PFSK-1 (cell line): ENCODE data around the gene SLC39A11.

Source experiments
- FOXP2 ChIP-seq: optimal IDR thresholded peaks from 2 replicates; pipeline ENCODE3; 2011; ENCODE audit warnings: borderline replicate concordance, control low read depth, inconsistent platforms; ENCODE audit not compliant: insufficient read depth; ENCODE audit errors: extremely low read length, extremely low read depth
- POLR2AphosphoS5 ChIP-seq: IDR thresholded peaks from 2 replicates; pipeline ENCODE4 v1.6.1; 2012; ENCODE audit warnings: low read depth, mild to moderate bottlenecking, control low read depth, low read length, moderate library complexity
- SIN3A ChIP-seq: IDR thresholded peaks from 2 replicates; pipeline ENCODE4 v1.6.1; 2012; ENCODE audit warnings: mild to moderate bottlenecking, low read length, moderate library complexity, borderline replicate concordance; ENCODE audit not compliant: insufficient read depth
- TAF1 ChIP-seq: IDR thresholded peaks from 2 replicates; pipeline ENCODE4 v1.6.1; 2012; ENCODE audit warnings: low read length, control low read depth, borderline replicate concordance; ENCODE audit not compliant: insufficient read depth
- TF ChIP-seq, protein P1 (sequence below), 2 experiments: IDR thresholded peaks; 2 replicates each; pipeline versions ENCODE4 v1.6.1 to v1.8.0; 2011 to 2012; ENCODE audit warnings: low read depth in 2 of 2, low read length in 2 of 2, control low read depth in 1 of 2, inconsistent platforms in 1 of 2, mild to moderate bottlenecking in 1 of 2, moderate library complexity in 1 of 2; ENCODE audit not compliant: insufficient read depth in 1 of 2

Gene SLC39A11

GRCh38 chr17:73128496-73128895 is 36.0 kb upstream of the SLC39A11 start:
- TF ChIP-seq TAF1 (no peak), POLR2AphosphoS5 (no peak), FOXP2 (no peak), SIN3A (no peak)
- TF ChIP-seq, protein P1, sequence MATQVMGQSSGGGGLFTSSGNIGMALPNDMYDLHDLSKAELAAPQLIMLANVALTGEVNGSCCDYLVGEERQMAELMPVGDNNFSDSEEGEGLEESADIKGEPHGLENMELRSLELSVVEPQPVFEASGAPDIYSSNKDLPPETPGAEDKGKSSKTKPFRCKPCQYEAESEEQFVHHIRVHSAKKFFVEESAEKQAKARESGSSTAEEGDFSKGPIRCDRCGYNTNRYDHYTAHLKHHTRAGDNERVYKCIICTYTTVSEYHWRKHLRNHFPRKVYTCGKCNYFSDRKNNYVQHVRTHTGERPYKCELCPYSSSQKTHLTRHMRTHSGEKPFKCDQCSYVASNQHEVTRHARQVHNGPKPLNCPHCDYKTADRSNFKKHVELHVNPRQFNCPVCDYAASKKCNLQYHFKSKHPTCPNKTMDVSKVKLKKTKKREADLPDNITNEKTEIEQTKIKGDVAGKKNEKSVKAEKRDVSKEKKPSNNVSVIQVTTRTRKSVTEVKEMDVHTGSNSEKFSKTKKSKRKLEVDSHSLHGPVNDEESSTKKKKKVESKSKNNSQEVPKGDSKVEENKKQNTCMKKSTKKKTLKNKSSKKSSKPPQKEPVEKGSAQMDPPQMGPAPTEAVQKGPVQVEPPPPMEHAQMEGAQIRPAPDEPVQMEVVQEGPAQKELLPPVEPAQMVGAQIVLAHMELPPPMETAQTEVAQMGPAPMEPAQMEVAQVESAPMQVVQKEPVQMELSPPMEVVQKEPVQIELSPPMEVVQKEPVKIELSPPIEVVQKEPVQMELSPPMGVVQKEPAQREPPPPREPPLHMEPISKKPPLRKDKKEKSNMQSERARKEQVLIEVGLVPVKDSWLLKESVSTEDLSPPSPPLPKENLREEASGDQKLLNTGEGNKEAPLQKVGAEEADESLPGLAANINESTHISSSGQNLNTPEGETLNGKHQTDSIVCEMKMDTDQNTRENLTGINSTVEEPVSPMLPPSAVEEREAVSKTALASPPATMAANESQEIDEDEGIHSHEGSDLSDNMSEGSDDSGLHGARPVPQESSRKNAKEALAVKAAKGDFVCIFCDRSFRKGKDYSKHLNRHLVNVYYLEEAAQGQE (IDR thresholded peaks at IDR 0.05; ENCODE audit: insufficient read depth in 1 of 2, low read depth in 2 of 2, low read length in 2 of 2): no peak

DNA sequence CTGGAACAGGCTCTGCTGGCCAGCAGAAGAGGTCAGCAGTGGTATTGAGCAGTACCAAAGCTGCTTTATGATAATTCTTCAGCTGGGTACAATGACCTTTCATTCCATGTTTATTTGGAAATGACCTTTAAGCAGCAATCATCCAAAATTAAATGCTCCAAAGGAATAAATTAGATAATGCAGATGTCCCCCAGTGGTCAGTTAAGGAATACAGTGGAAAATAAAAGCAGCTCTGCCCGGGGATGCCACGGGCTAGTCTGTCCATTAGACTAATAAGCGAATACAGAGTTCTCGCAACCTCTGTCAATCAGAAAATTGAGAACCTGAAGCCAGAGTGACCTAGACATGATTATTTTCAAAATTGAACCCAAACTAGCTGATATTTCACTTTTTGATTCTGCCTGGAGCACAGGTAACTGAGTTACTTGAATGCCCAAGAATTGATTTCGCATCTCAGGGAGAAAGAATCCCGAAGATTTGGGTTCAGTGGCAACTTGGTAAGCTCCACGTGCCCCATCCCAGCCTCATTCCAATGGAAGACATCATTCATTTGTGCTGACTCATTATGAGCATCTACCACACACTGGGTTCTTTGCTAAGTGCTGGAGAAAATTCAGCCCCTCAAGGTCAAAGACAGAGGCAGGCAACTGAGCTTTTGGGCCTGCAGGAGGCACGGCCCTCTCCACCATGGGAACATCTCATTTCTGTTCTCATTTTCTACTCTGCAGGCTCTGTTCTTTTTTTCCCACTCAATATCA is 34.4 kb upstream of the SLC39A11 start:
- TF ChIP-seq, protein P1 (IDR thresholded peaks at IDR 0.05; ENCODE audit: insufficient read depth in 1 of 2, low read depth in 2 of 2, low read length in 2 of 2): no peak
- TF ChIP-seq SIN3A (no peak), POLR2AphosphoS5 (no peak), FOXP2 (no peak), TAF1 (no peak)

DNA sequence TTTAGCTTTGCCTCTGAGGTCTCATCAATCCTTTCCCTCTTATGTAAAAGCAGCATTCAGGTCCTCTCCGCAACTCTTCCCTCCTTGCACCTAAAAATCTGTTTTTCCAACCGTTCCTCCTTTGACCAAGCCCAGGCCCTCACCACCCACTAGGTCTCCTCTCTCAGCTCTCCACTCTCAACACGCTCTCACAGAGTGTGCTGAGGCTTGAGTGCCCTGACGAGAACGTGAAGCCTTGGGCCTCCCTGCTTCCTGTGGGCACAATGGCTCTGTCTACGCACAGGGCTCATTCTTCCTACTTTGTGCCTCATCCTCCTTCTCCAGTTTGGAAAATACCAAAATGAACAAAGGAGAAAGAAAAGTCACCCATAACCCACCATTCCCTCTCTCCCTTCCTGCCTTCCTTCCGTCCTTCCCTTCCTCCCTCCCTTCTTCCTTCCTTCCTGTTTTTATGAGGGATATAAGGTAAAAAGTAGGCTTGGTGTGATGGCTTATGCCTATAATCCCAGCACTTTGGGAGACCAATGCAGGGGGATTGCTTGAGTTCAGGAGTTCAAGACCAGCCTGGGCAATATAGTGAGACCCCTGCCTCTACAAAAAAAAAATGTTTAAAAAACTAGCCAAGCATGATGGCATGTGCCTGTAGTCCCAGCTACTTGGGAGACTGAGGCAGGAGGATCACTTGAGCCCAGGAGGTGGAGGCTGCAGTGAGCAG is 31.3 kb upstream of the SLC39A11 start:
- TF ChIP-seq POLR2AphosphoS5 (no peak), SIN3A (no peak), TAF1 (no peak), FOXP2 (no peak)
- TF ChIP-seq, protein P1 (IDR thresholded peaks at IDR 0.05; ENCODE audit: insufficient read depth in 1 of 2, low read depth in 2 of 2, low read length in 2 of 2): no peak

DNA sequence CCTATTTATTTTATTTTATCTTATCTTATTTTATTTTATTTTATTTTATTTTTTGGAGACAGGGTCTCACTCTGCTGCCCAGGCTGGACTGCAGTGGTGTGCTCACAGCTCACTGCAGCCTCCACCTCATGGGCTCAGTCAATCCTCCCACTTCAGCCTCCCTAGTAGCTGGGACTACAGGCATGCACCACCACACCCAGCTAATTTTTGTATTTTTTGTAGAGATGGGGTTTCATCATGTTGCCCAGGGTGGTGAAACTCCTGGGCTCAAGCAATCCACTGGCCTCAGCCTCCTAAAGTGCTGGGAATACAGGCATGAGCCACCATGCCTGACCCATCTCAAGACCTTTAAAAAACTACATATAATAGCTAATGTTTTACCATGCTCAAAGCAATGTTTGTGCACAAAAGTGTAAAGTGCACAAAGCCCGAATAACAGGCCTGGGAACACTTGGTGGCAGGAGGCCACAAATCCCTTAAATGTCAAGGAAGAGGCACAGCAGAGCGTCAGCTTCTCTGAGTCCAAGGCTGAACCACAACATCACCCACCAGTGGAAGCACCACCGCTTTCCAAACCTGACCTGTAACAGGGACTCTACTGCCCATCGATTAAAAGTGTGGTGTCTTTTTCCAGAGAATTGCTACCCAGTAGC is 30.6 kb upstream of the SLC39A11 start:
- no peak for TF ChIP-seq SIN3A
- TF ChIP-seq POLR2AphosphoS5: no peak
- TF ChIP-seq TAF1: no peak
- TF ChIP-seq FOXP2: no peak
- TF ChIP-seq, protein P1 (IDR thresholded peaks at IDR 0.05; ENCODE audit: insufficient read depth in 1 of 2, low read depth in 2 of 2, low read length in 2 of 2): no peak

DNA sequence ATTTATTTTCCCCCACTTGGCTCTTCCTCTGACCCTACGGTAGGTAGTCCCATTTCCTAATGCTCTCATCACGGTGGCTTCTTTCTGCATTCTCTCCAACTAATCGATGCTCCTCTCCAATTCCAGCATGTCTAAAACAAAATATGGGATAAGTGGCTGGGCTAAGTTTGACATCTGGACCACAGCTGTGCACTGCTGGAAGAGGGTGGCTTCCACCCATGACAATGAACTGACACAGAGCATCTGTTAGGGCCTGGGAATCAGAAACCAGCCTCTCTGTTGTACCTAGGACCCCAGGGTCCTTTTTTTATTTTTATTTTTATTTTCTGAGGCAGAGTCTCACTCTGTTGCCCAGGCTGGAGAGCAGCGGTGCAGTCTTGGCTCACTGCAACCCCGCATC is 29.0 kb upstream of the SLC39A11 start:
- TF ChIP-seq TAF1: no peak
- TF ChIP-seq POLR2AphosphoS5: no peak
- no peak for TF ChIP-seq FOXP2
- TF ChIP-seq, protein P1 (IDR thresholded peaks at IDR 0.05; ENCODE audit: insufficient read depth in 1 of 2, low read depth in 2 of 2, low read length in 2 of 2): no peak
- TF ChIP-seq SIN3A: no peak
